Hepatocyte (in vitro differentiated cells): ENCODE measurements around the gene B3GNT7.

ENCODE experiments used
- EZH2phosphoT487 ChIP-seq: fragments of 200-600 bp; sonication (generic); IDR thresholded peaks from one replicate; pipeline ENCODE4 v1.6.1; 2018; ENCODE audit warnings: antibody characterized with exemption, mild to moderate bottlenecking, low read depth, moderate library complexity; ENCODE audit not compliant: unreplicated experiment, severe bottlenecking
- TF ChIP-seq, protein P1 (sequence below): fragments of 200-600 bp; sonication (generic); IDR thresholded peaks from 2 replicates; pipeline ENCODE4 v1.5.1; 2016; ENCODE audit warnings: antibody characterized with exemption, mild to moderate bottlenecking; ENCODE audit not compliant: poor library complexity

DNA sequence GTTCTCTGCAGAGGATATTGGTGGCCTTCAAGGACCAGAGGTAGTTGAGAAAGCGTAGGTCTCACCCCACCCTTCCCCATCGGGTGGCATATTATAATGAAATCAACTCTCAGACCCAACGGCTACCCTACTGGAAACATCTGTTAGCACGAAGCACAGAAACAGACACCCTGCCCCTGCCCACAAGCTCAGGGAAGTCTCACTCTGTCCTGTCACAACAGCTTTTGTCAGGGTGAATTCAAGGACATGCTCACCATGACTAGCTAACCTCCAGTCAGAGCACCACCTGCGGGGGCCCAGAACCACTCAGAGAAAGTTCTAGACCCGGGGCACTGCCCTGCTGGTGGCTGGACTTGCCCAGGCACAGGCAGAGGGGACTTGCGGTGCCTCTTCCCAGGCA, 3.5 kb upstream of the B3GNT7 start:
- TF ChIP-seq, protein P1, sequence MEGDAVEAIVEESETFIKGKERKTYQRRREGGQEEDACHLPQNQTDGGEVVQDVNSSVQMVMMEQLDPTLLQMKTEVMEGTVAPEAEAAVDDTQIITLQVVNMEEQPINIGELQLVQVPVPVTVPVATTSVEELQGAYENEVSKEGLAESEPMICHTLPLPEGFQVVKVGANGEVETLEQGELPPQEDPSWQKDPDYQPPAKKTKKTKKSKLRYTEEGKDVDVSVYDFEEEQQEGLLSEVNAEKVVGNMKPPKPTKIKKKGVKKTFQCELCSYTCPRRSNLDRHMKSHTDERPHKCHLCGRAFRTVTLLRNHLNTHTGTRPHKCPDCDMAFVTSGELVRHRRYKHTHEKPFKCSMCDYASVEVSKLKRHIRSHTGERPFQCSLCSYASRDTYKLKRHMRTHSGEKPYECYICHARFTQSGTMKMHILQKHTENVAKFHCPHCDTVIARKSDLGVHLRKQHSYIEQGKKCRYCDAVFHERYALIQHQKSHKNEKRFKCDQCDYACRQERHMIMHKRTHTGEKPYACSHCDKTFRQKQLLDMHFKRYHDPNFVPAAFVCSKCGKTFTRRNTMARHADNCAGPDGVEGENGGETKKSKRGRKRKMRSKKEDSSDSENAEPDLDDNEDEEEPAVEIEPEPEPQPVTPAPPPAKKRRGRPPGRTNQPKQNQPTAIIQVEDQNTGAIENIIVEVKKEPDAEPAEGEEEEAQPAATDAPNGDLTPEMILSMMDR: no peak
- no peak for TF ChIP-seq EZH2phosphoT487
